Lung (tissue), 12 donors: ENCODE results near the gene SHISA7. TPM values are rescaled to one million over a fixed set of nuclear protein-coding genes. Genes with fewer than 3 reads are reported as not detected.

Source experiments
- ATAC-seq: fragments of 200-7000 bp; cut with Tn5 transposase; one replicate; pipeline ENCODE4 v1.9.1; 2020; ENCODE audit warnings: moderate number of reproducible peaks; ENCODE audit not compliant: insufficient read depth, low FRiP score
- DNase-seq, 3 donors: peaks; one replicate each; pipeline ENCODE4 v3.0.0-alpha.2; 2013 to 2017
- H3K27ac ChIP-seq, 2 donors: one replicate each; pipeline ENCODE4 v1.5.1; 2013; ENCODE audit warnings: mild to moderate bottlenecking in 2 of 2, moderate library complexity in 2 of 2, control low read depth in 1 of 2, inconsistent platforms in 1 of 2, low read depth in 1 of 2, low read length in 1 of 2
- H3K27me3 ChIP-seq, 3 donors: one replicate each; pipeline ENCODE4 v1.5.1; 2013; ENCODE audit warnings: low read length in 2 of 3; ENCODE audit not compliant: control insufficient read depth in 3 of 3, insufficient read depth in 3 of 3
- H3K36me3 ChIP-seq, 4 donors: one replicate each; pipeline ENCODE4 v1.5.1; 2013; ENCODE audit warnings: low read length in 4 of 4, mild to moderate bottlenecking in 1 of 4, moderate library complexity in 1 of 4; ENCODE audit not compliant: control insufficient read depth in 4 of 4, insufficient read depth in 4 of 4
- H3K4me1 ChIP-seq, 5 donors: one replicate each; pipeline ENCODE4 v1.5.1; 2013; ENCODE audit warnings: low read length in 5 of 5, mild to moderate bottlenecking in 2 of 5, moderate library complexity in 1 of 5; ENCODE audit not compliant: control insufficient read depth in 5 of 5, insufficient read depth in 5 of 5
- H3K4me3 ChIP-seq: one replicate; pipeline ENCODE4 v1.5.1; 2013; ENCODE audit warnings: mild to moderate bottlenecking, control low read depth, moderate library complexity
- H3K9ac ChIP-seq, 2 donors: one replicate each; pipeline ENCODE4 v1.5.1; 2013; ENCODE audit warnings: low read length in 2 of 2, control low read depth in 1 of 2; ENCODE audit not compliant: insufficient read depth in 1 of 2
- H3K9me3 ChIP-seq, 4 donors: one replicate each; pipeline ENCODE4 v1.5.1; 2013; ENCODE audit warnings: low read length in 3 of 4, mild to moderate bottlenecking in 1 of 4, moderate library complexity in 1 of 4; ENCODE audit not compliant: control insufficient read depth in 4 of 4, insufficient read depth in 3 of 4
- CTCF ChIP-seq: IDR thresholded peaks from 2 replicates; pipeline ENCODE4 v1.5.1; 2012; ENCODE audit warnings: mild to moderate bottlenecking; ENCODE audit errors: control extremely low read depth, extremely low read depth
- WGBS, 2 donors: extraction: QIAGEN DNeasy Blood & Tissue Kit; methylation state at CpG; one replicate each; pipeline ENCODE4 v1.1.7; 2013; 5-methylcytosine and 5-hydroxymethylcytosine counted together
- polyA plus RNA-seq, 2 donors: library from polyadenylated mRNA; stranded (reverse); fragments of 200-250 nt; gene quantifications; one replicate each; pipeline ENCODE4 v1.2.1, GENCODE V29; 2013
- total RNA-seq, 2 donors: library from RNA; depleted of rRNA in 1 of 2; stranded (reverse); fragments of >200 nt in 1 of 2; gene quantifications; one replicate each; pipeline ENCODE4 v1.2.1, GENCODE V29; 2014 to 2021
- donor health status: control.
- donor health status: control.
- donor health status: Bipolar disorder and iron deficiency.
- donor health status: healthy.
- donor health status: DM: yes; HTN: yes; CAD: no.

Gene SHISA7
- total and polyA plus RNA-seq, 4 donors, result 0.03 to 0.14 TPM; not detected in 2

GRCh38 chr19:55400281-55401087 lies 42.6 kb downstream of the SHISA7 start:
- Histone ChIP-seq H3K4me3 (no peak overlapping the region), H3K27ac (no peak overlapping the region), H3K9me3 (peaks cover 0 to 2% (median 0%) of the 10 kb centered on the region in 4 donors), H3K27me3 (no peaks in the 10 kb centered on the region), H3K4me1 (peaks cover 0 to 3% (median 0%) of the 10 kb centered on the region in 5 donors), H3K36me3 (peaks cover 4 to 32% (median 19%) of the 10 kb centered on the region in 4 donors), H3K9ac (no peak overlapping the region)
- no peak for ATAC-seq
- no peak for TF ChIP-seq CTCF
- no peak for DNase-seq
- WGBS, 2 donors, result 89 to 91% methylated on average over 14 of the region's 14 CpGs

- no peak for DNase-seq
- H3K27ac ChIP-seq, result no peak overlapping the region
- WGBS, 2 donors, result 36 to 61% methylated on average over 12 of the region's 12 CpGs
- no peak overlapping the region for H3K4me3 ChIP-seq
- H3K36me3 ChIP-seq, result peaks cover 4 to 22% (median 15%) of the 10 kb centered on the region in 4 donors
- no peaks in the 10 kb centered on the region for H3K27me3 ChIP-seq
- peaks cover 0 to 2% (median 0%) of the 10 kb centered on the region in 5 donors for H3K4me1 ChIP-seq
- TF ChIP-seq CTCF, result no peak
- no peak overlapping the region for H3K9ac ChIP-seq
- H3K9me3 ChIP-seq, result peaks cover 0 to 2% (median 0%) of the 10 kb centered on the region in 4 donors
- ATAC-seq, result no peak
These were observed 44.7 kb downstream of the SHISA7 start for GRCh38 chr19:55398200-55398925.

- Histone ChIP-seq H3K9me3 (peaks cover 0 to 1% (median 0%) of the 10 kb centered on the region in 4 donors), H3K4me3 (no peak overlapping the region), H3K9ac (no peak overlapping the region), H3K27ac (no peak overlapping the region), H3K27me3 (no peaks in the 10 kb centered on the region), H3K4me1 (peaks cover 0 to 9% (median under 1%) of the 10 kb centered on the region in 5 donors), H3K36me3 (peaks cover 1 to 32% (median 14%) of the 10 kb centered on the region in 4 donors)
- WGBS, 2 donors, result 78 to 83% methylated on average over 18 of the region's 18 CpGs
- no peak for ATAC-seq
- no peak for TF ChIP-seq CTCF
- DNase-seq, result no peak
These were observed 50.0 kb downstream of the SHISA7 start for GRCh38 chr19:55392820-55393761.
